Ishikawa (cell line): Measurements from ENCODE around the gene SLC35E3.

Source experiments
- CEBPB ChIP-seq: IDR thresholded peaks from 2 replicates; pipeline ENCODE4 v1.6.1; 2012
- CREB1 ChIP-seq: IDR thresholded peaks from 2 replicates; pipeline ENCODE4 v1.6.1; 2012; ENCODE audit warnings: low read depth
- EGR1 ChIP-seq: IDR thresholded peaks from 2 replicates; pipeline ENCODE4 v1.6.1; 2012
- EP300 ChIP-seq: IDR thresholded peaks from 2 replicates; pipeline ENCODE4 v1.6.1; 2012; ENCODE audit warnings: borderline replicate concordance
- FOXM1 ChIP-seq: IDR thresholded peaks from 2 replicates; pipeline ENCODE4 v1.6.1; 2012; ENCODE audit warnings: low read depth, borderline replicate concordance
- MAX ChIP-seq: IDR thresholded peaks from 2 replicates; pipeline ENCODE4 v1.6.1; 2012
- NFIC ChIP-seq: IDR thresholded peaks from 2 replicates; pipeline ENCODE4 v1.6.1; 2012
- RAD21 ChIP-seq: IDR thresholded peaks from 2 replicates; pipeline ENCODE4 v1.6.1; 2012; ENCODE audit warnings: low read depth
- REST ChIP-seq: IDR thresholded peaks from 2 replicates; pipeline ENCODE4 v1.6.1; 2012; ENCODE audit warnings: low read depth, mild to moderate bottlenecking
- TAF1 ChIP-seq: IDR thresholded peaks from 2 replicates; pipeline ENCODE4 v1.6.1; 2012; ENCODE audit warnings: low read depth, mild to moderate bottlenecking
- TCF12 ChIP-seq: IDR thresholded peaks from 2 replicates; pipeline ENCODE4 v1.6.1; 2012; ENCODE audit warnings: low read depth
- TEAD4 ChIP-seq: IDR thresholded peaks from 2 replicates; pipeline ENCODE4 v1.6.1; 2012
- USF1 ChIP-seq: IDR thresholded peaks from 2 replicates; pipeline ENCODE4 v1.6.1; 2012
- YY1 ChIP-seq: IDR thresholded peaks from 2 replicates; pipeline ENCODE4 v1.6.1; 2012; ENCODE audit warnings: low read depth
- ZBTB7A ChIP-seq: IDR thresholded peaks from 2 replicates; pipeline ENCODE4 v1.6.1; 2012; ENCODE audit warnings: low read depth

Gene SLC35E3

GRCh38 chr12:68807576-68808387, 61.8 kb downstream of the SLC35E3 start, which contains the start of gene MDM2:
Gene MDM2, plus strand, starts transcription at chr12:68808177. Its CDS starts 301 bp downstream, at chr12:68808478.
- TF ChIP-seq TCF12 (peak; percentile 85), FOXM1 (0 out of 2 replicates have a peak, but pooled peaks have one; percentile 63), CEBPB (no peak), TAF1 (peak; percentile 84), CREB1 (no peak), USF1 (peak; percentile 6; the same call in 1 of the 2 replicates), TEAD4 (no peak; the same call in 1 of the 2 replicates), ZBTB7A (peak; percentile 99; the same call in 1 of the 2 replicates), RAD21 (no peak; the same call in 1 of the 2 replicates), EGR1 (no peak), MAX (peak; percentile 67; the same call in 1 of the 2 replicates), NFIC (peak; percentile 98), EP300 (peak; percentile 31; the same call in 1 of the 2 replicates), YY1 (peak; percentile 65), REST (no peak)

GRCh38 chr12:68808388-68809189, 62.6 kb downstream of the SLC35E3 start:
- TF ChIP-seq MAX (peak; percentile 78), CREB1 (no peak), CEBPB (no peak; the same call in 1 of the 2 replicates), ZBTB7A (no peak; the same call in none of the 2 replicates), EGR1 (no peak), RAD21 (no peak), TCF12 (no peak), REST (no peak), TAF1 (peak; percentile 33; the same call in 1 of the 2 replicates), YY1 (no peak), TEAD4 (no peak; the same call in 1 of the 2 replicates), EP300 (peak; percentile 56), USF1 (peak; percentile 31; the same call in 1 of the 2 replicates), FOXM1 (peak; percentile 79), NFIC (no peak)

GRCh38 chr12:68809190-68810026, 63.4 kb downstream of the SLC35E3 start:
- TF ChIP-seq TCF12 = no peak
- no peak for TF ChIP-seq TAF1
- no peak for TF ChIP-seq REST
- no peak for TF ChIP-seq CEBPB
